Eye (tissue), 1 donor: ENCODE data around the gene ELAVL3.
A peak's percentile ranks its signal among the peaks of the same experiment; 100 is the strongest.
"Not testable (repeated sequence)": the region's sequence is repeated elsewhere in the genome, so short reads cannot be mapped to it uniquely, and the experiment has no call there.

Experiments
- DNase-seq: peaks from one replicate; pipeline ENCODE4 v3.0.0-alpha.2; 2015

The ELAVL3 gene

GRCh38 chr19:11458236-11458900 is 22.5 kb downstream of the ELAVL3 start:
- DNase-seq, result no peak

DNA sequence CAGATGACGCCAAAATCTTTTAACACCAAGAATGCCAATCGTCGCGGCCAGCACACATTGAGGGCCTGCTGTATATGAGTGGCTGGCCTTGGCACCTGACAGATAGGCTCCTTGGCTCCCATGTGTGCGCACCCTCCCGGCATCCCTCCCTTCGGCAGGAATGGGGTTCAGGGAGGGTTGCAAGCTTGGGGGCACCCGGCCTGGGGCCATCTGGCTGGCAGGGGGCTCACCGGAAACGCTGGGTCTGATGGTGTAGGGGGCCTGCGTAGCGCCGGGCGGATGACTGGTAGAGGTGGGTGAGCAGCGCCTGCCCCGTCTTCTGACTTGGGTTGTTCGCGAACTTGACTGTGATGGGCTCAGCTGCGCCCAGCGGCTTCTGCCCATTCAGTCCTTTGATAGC is 23.0 kb downstream of the ELAVL3 start:
- no peak for DNase-seq

- no peak for DNase-seq
These were observed 23.7 kb downstream of the ELAVL3 start for GRCh38 chr19:11457115-11457514.

DNA sequence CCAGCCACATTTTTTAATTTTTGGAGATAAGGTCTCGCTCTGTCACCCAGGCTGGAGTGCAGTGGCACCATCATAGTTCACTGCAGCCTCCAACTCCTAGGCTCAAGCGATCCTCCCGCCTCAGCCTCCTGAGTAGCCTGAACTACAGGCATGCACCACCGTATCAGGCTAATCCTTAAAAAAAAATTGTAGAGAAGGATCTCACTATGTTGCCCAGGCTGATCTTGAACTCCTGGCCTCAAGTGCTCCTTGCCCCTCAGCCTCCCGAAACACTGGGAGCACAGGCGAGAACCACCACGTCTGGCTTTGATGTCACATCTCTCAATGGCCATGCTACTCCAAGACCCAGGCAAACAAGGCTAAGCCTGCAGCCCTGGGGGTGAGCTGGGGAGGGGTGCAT is 24.2 kb downstream of the ELAVL3 start:
- no peak for DNase-seq

GRCh38 chr19:11455233-11455554 is 25.7 kb downstream of the ELAVL3 start:
- DNase-seq, result not testable (repeated sequence)

DNA sequence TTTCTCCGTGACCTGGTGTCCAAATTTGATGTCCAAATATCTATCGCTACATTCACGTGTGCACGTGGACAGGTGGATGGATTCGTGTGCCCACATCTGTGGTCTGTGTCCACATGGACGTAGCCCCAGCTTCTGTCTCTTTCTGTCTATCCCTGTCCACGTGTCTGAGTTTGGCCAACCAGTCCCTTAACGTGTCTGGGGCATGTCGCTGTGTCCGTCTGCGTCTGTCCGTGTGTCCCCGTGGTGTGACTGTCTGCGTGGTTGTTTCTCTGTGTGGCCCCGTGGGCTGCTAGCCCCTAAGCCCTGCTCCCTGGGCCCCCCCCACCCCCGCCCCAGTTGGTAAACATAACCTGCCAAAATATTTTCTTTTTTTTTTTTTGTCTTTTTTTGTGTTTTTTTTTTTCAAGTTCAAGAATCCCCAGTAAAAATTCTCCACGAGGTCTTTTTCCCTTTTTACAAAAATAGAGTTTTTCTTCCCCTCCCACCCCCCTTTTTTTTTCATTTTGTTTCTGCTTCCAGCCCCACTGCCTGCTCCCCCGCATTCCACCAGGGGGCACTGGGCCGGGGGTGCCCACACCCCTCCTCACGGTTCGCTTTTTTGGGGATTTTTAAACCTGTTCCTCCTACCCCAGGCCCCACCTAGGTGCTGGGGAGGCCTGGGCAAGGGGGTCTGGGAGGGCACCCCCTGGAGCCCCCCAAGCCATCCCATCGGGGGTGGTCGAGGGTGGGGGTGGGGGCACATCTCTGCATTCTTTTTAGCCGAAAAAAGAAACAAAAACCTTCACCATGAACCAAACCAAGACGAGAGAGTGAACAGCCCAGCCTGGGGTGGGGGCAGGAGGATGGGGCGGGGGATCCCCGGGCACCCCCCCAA is 27.1 kb downstream of the ELAVL3 start:
- DNase-seq, result no peak

- DNase-seq, result no peak
These were observed 28.1 kb downstream of the ELAVL3 start for GRCh38 chr19:11452620-11453310.

DNA sequence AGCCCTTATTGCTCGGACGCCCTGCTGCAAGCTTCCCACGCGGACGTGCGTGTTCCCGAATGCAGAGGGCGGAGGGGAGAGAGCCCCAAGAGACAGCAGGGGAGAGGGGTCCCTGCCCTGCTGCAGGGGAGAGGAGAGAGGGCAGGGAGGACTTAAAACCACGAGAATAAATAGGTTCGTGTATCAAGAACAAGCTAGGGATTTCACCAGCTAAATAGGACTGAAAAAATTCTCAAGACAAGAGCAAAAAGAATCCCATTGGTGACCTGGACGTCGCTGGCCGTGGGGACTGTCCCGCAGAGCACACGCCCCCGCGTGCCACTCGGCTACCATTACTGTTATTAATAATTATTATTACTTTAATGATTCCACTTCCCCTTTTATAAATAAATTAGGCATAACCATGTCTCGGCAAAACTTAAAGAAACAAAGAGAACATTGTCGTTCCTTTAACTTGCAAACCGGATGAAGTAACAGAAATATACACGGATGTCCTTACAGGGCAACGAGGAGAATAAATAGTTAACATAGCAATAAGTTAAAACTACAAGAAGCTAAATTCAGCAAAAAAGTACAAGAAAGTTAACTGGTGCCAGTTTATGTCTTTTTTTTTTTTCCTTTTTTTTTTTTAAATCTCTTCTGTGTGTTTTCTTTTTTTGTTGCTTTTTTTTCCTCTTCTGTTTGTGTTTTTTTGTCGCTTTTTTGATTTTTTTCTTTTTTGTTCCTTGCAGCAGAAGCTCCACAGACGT is 28.8 kb downstream of the ELAVL3 start:
- peak; percentile 59 for DNase-seq

GRCh38 chr19:11451327-11451870 is 29.4 kb downstream of the ELAVL3 start:
- DNase-seq, result no peak

- DNase-seq, result no peak
These were observed 30.1 kb downstream of the ELAVL3 start for GRCh38 chr19:11450570-11451326.

DNA sequence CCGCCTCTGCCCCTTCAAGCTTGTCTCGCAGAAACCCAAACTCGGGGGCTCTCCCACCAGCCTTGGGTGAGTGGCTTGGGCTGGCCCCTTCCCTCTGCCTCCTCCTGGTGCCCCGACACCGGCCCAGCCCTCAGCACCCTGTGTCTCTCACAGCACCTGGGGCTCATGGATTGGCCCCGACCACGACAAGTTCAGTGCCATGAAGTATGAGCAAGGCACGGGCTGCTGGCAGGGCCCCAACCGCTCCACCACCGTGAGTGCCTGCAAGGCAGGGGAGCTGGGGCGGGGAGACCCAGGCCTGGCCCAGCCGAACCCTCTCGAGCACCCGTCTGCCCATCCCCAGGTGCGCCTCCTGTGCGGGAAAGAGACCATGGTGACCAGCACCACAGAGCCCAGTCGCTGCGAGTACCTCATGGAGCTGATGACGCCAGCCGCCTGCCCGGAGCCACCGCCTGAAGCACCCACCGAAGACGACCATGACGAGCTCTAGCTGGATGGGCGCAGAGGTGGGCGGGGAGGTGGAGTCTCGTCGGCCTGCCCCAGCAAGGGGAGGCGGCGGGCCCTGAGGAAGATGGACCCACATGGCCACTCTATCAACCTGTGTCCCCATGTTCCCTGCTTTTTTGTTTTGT is 31.8 kb downstream of the ELAVL3 start:
- no peak for DNase-seq

DNA sequence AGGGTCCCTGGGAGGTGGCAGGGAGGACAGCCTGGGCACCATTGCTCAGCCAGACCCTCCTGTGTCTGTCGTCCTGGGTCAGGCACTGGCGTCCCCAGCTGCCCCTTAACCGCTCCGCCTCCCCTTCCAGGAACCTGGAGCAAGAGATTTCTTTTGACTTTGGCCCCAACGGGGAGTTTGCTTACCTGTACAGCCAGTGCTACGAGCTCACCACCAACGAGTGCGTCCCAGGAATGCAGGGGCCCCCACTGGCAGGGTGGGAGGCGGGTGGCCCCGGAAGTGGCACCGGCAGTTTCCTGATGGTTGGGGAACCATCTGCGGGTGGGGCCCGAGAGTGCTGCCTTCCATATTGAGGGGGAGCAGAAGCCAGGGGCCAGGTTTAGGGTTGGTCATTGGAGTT is 32.4 kb downstream of the ELAVL3 start:
- no peak for DNase-seq

- DNase-seq, result no peak
These were observed 33.2 kb downstream of the ELAVL3 start for GRCh38 chr19:11447347-11448262.

DNA sequence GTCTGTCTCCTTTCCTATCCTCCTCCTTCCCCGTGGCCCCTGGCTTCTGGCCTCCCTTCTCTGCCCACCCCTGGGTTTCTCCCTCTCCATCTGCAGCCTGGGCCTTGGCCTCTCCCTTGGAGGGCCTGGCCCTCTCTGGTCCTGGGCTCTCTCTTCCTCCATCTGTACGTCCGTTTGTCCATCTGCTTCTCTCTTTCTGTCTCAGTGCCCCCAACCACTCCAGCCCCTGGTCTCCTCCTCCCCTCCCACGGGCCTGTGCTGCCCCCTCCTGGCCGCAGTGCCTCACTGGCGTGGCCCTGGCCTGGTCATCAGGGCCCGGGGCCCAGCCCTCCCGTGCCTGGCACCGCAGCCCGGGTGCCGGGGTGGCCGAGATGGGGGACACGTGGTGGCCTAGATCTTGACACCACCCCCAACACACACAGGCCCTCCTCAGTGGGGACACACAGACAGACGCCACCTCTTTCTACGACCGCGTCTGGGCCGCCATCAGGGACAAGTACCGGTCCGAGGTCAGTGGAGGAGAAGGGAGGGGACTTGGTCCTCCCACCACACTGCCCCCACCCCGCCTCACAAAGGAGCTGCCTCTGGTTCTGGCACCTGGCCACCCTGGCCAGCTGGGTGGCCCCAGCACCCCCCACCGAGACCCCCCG is 34.1 kb downstream of the ELAVL3 start:
- DNase-seq, result peak; percentile 79

- DNase-seq, result no peak
These were observed 34.6 kb downstream of the ELAVL3 start for GRCh38 chr19:11446271-11446651.

DNA sequence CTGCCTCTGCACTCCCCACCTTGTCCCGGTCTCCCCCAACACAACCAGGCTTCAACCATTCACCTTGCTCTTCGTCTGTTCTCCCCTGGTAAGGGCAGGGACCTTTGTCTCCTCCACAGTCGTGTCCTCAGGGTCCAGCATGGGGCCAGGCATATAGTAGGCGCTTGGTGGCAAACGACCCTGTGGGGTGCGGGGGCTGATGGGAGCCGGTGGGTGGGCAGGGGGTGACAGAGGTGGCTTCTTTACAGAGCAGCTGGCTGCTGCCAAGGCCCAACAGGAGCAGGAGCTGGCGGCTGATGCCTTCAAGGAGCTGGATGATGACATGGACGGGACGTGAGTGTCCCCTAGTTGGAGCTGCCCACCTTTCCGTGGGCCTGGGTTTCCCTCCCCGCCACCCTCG is 35.7 kb downstream of the ELAVL3 start:
- no peak for DNase-seq

GRCh38 chr19:11444059-11444458 is 36.8 kb downstream of the ELAVL3 start:
- DNase-seq, result no peak

DNA sequence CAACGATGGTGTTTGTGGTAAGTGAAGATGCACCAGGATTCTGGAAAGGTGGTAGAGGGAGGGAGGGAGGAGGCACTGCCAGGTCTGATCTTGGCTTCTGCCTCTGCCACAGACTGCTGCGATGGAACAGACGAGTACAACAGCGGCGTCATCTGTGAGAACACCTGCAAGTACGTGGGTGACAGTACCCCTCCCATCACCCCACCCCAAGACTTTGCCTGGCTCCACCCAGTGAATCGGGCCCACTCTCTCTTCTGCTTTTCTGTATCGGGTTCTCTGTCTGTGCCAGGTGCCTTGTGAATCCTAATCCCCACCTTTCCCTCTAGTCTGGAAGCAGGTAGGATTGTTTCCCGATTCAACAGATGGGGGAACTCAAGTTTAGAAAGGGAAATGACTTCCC is 42.9 kb downstream of the ELAVL3 start:
- no peak for DNase-seq

- no peak for DNase-seq
These were observed 45.0 kb downstream of the ELAVL3 start for GRCh38 chr19:11435833-11436313.
